Activated CD8-positive, alpha-beta memory T cell treated with anti-CD3 and anti-CD28 coated beads, Interleukin-2, amount 10 ng/mL, durations not matched to agents 7 days and 5 days (primary cell): ENCODE results near the gene ROR1. TPM values are rescaled to one million over a fixed set of nuclear protein-coding genes. Genes with fewer than 3 reads are reported as not detected.

ENCODE experiments used
- ATAC-seq: fragments of 150-1000 bp; cut with Tn5 transposase; one replicate; pipeline ENCODE4 v1.10.0; 2021; ENCODE audit warnings: moderate library complexity
- CTCF ChIA-PET: fragments of 350-600 bp; sonication (Branson Sonifier 250); formaldehyde crosslinking; loops from one replicate; lab custom pipeline; 2021; ENCODE audit warnings: antibody characterized with exemption; lab: Charles Lee
- DNase-seq: peaks from one replicate; pipeline ENCODE4 v3.0.0-alpha.2; 2020
- H3K27ac Mint-ChIP-seq: one replicate; pipeline ENCODE4 v1.8.0; 2021; ENCODE audit warnings: mild to moderate bottlenecking, mixed read lengths
- H3K27me3 Mint-ChIP-seq: one replicate; pipeline ENCODE4 v1.8.0; 2021; ENCODE audit warnings: mixed read lengths
- H3K36me3 Mint-ChIP-seq: one replicate; pipeline ENCODE4 v1.8.0; 2021; ENCODE audit warnings: mild to moderate bottlenecking, mixed read lengths
- H3K4me1 Mint-ChIP-seq: one replicate; pipeline ENCODE4 v1.8.0; 2021; ENCODE audit warnings: mixed read lengths
- H3K4me3 Mint-ChIP-seq: one replicate; pipeline ENCODE4 v1.8.0; 2021; ENCODE audit warnings: mild to moderate bottlenecking, moderate library complexity, mixed read lengths
- H3K9me3 Mint-ChIP-seq: one replicate; pipeline ENCODE4 v1.8.0; 2022; ENCODE audit warnings: low read depth, mixed read lengths
- total RNA-seq, 2 experiments: library from RNA; stranded (reverse); gene quantifications; one replicate each; pipeline ENCODE4 v1.2.3, GENCODE V29; 2021

ROR1 gene
- total RNA-seq, 2 experiments from 2014 or later = not detected

- CTCF ChIA-PET = no interaction called here
- Mint-ChIP-seq H3K4me1 (no peaks in the 10 kb centered on the region), H3K9me3 (no peaks in the 10 kb centered on the region), H3K4me3 (no peak overlapping the region), H3K27me3 (no peaks in the 10 kb centered on the region), H3K27ac (no peak overlapping the region), H3K36me3 (no peaks in the 10 kb centered on the region)
- no peak for DNase-seq
- no peak for ATAC-seq
These were observed 279.0 kb downstream of the ROR1 start for GRCh38 chr1:64052777-64053176.

GRCh38 chr1:64055310-64055709 is 281.5 kb downstream of the ROR1 start:
- ATAC-seq (no peak), DNase-seq (no peak)
- Mint-ChIP-seq H3K4me1 (no peaks in the 10 kb centered on the region), H3K9me3 (no peaks in the 10 kb centered on the region), H3K27ac (no peak overlapping the region), H3K4me3 (no peak overlapping the region), H3K36me3 (no peaks in the 10 kb centered on the region), H3K27me3 (no peaks in the 10 kb centered on the region)
- CTCF ChIA-PET = no interaction called here

GRCh38 chr1:64059556-64059955 is 285.7 kb downstream of the ROR1 start:
- H3K27ac Mint-ChIP-seq = no peak overlapping the region
- DNase-seq (no peak), ATAC-seq (no peak)
- H3K9me3 Mint-ChIP-seq = no peaks in the 10 kb centered on the region
- H3K36me3 Mint-ChIP-seq = no peaks in the 10 kb centered on the region
- CTCF ChIA-PET = no interaction called here
- H3K4me3 Mint-ChIP-seq = no peak overlapping the region
- H3K27me3 Mint-ChIP-seq = peaks cover 2% of the 10 kb centered on the region
- H3K4me1 Mint-ChIP-seq = no peaks in the 10 kb centered on the region

GRCh38 chr1:64060611-64061302 is 286.9 kb downstream of the ROR1 start:
- no peaks in the 10 kb centered on the region for H3K36me3 Mint-ChIP-seq
- no peak for DNase-seq
- H3K4me3 Mint-ChIP-seq = no peak overlapping the region
- ATAC-seq = no peak
- H3K27ac Mint-ChIP-seq = no peak overlapping the region
- CTCF ChIA-PET = no interaction called here
- no peaks in the 10 kb centered on the region for H3K4me1 Mint-ChIP-seq
- peaks cover 2% of the 10 kb centered on the region for H3K27me3 Mint-ChIP-seq
- no peaks in the 10 kb centered on the region for H3K9me3 Mint-ChIP-seq

- H3K36me3 Mint-ChIP-seq = no peaks in the 10 kb centered on the region
- CTCF ChIA-PET = no interaction called here
- no peak overlapping the region for H3K4me3 Mint-ChIP-seq
- H3K4me1 Mint-ChIP-seq = no peaks in the 10 kb centered on the region
- peaks cover 2% of the 10 kb centered on the region for H3K27me3 Mint-ChIP-seq
- DNase-seq (no peak), ATAC-seq (no peak)
- no peaks in the 10 kb centered on the region for H3K9me3 Mint-ChIP-seq
- H3K27ac Mint-ChIP-seq = no peak overlapping the region
These were observed 287.8 kb downstream of the ROR1 start for GRCh38 chr1:64061430-64062104.

GRCh38 chr1:64062529-64062928 is 288.7 kb downstream of the ROR1 start:
- CTCF ChIA-PET = no interaction called here
- ATAC-seq (no peak), DNase-seq (no peak)
- peaks cover 2% of the 10 kb centered on the region for H3K27me3 Mint-ChIP-seq
- H3K9me3 Mint-ChIP-seq = no peaks in the 10 kb centered on the region
- H3K4me3 Mint-ChIP-seq = no peak overlapping the region
- H3K4me1 Mint-ChIP-seq = no peaks in the 10 kb centered on the region
- no peaks in the 10 kb centered on the region for H3K36me3 Mint-ChIP-seq
- H3K27ac Mint-ChIP-seq = no peak overlapping the region

- no peaks in the 10 kb centered on the region for H3K4me1 Mint-ChIP-seq
- H3K9me3 Mint-ChIP-seq = no peaks in the 10 kb centered on the region
- ATAC-seq = no peak
- H3K27me3 Mint-ChIP-seq = peaks cover 2% of the 10 kb centered on the region
- no peak for DNase-seq
- H3K36me3 Mint-ChIP-seq = no peaks in the 10 kb centered on the region
- H3K27ac Mint-ChIP-seq = no peak overlapping the region
- CTCF ChIA-PET = no interaction called here
- H3K4me3 Mint-ChIP-seq = no peak overlapping the region
These were observed 289.2 kb downstream of the ROR1 start for GRCh38 chr1:64062941-64063581.

GRCh38 chr1:64065571-64065970 is 291.8 kb downstream of the ROR1 start:
- no peaks in the 10 kb centered on the region for H3K9me3 Mint-ChIP-seq
- no peak for DNase-seq
- no peaks in the 10 kb centered on the region for H3K36me3 Mint-ChIP-seq
- peaks cover 6% of the 10 kb centered on the region for H3K27me3 Mint-ChIP-seq
- no peak overlapping the region for H3K4me3 Mint-ChIP-seq
- H3K4me1 Mint-ChIP-seq = no peaks in the 10 kb centered on the region
- CTCF ChIA-PET = no interaction called here
- no peak overlapping the region for H3K27ac Mint-ChIP-seq
- ATAC-seq = no peak

- H3K27me3 Mint-ChIP-seq = peaks cover 4% of the 10 kb centered on the region
- H3K27ac Mint-ChIP-seq = no peak overlapping the region
- no peak for ATAC-seq
- CTCF ChIA-PET = no interaction called here
- no peaks in the 10 kb centered on the region for H3K4me1 Mint-ChIP-seq
- H3K4me3 Mint-ChIP-seq = no peak overlapping the region
- H3K9me3 Mint-ChIP-seq = no peaks in the 10 kb centered on the region
- H3K36me3 Mint-ChIP-seq = no peaks in the 10 kb centered on the region
- DNase-seq = no peak
These were observed 298.4 kb downstream of the ROR1 start for GRCh38 chr1:64072089-64072793.

GRCh38 chr1:64073705-64074104 is 299.9 kb downstream of the ROR1 start:
- Mint-ChIP-seq H3K4me1 (no peaks in the 10 kb centered on the region), H3K4me3 (no peak overlapping the region), H3K9me3 (no peaks in the 10 kb centered on the region), H3K36me3 (no peaks in the 10 kb centered on the region), H3K27me3 (peaks cover 4% of the 10 kb centered on the region), H3K27ac (no peak overlapping the region)
- ATAC-seq (no peak), DNase-seq (no peak)
- CTCF ChIA-PET = no interaction called here

GRCh38 chr1:64074767-64075166 is 300.9 kb downstream of the ROR1 start:
- no peaks in the 10 kb centered on the region for H3K4me1 Mint-ChIP-seq
- H3K27me3 Mint-ChIP-seq = no peaks in the 10 kb centered on the region
- no peak for ATAC-seq
- no peak overlapping the region for H3K27ac Mint-ChIP-seq
- no peak overlapping the region for H3K4me3 Mint-ChIP-seq
- CTCF ChIA-PET = no interaction called here
- no peaks in the 10 kb centered on the region for H3K36me3 Mint-ChIP-seq
- no peak for DNase-seq
- no peaks in the 10 kb centered on the region for H3K9me3 Mint-ChIP-seq

GRCh38 chr1:64077281-64077940 is 303.6 kb downstream of the ROR1 start:
- Mint-ChIP-seq H3K36me3 (no peaks in the 10 kb centered on the region), H3K27me3 (no peaks in the 10 kb centered on the region), H3K27ac (no peak overlapping the region), H3K4me3 (no peak overlapping the region), H3K4me1 (no peaks in the 10 kb centered on the region), H3K9me3 (no peaks in the 10 kb centered on the region)
- DNase-seq (no peak), ATAC-seq (no peak)
- CTCF ChIA-PET = interaction anchor here (1.6 kb wide), 1 partner anchor 60 kb away, joined by 3 read pairs; no protein-coding TSS in a partner anchor

- H3K27ac Mint-ChIP-seq = no peak overlapping the region
- DNase-seq (no peak), ATAC-seq (no peak)
- H3K4me1 Mint-ChIP-seq = no peaks in the 10 kb centered on the region
- no peaks in the 10 kb centered on the region for H3K27me3 Mint-ChIP-seq
- no peaks in the 10 kb centered on the region for H3K36me3 Mint-ChIP-seq
- no peaks in the 10 kb centered on the region for H3K9me3 Mint-ChIP-seq
- no peak overlapping the region for H3K4me3 Mint-ChIP-seq
- CTCF ChIA-PET = no interaction called here
These were observed 307.2 kb downstream of the ROR1 start for GRCh38 chr1:64080941-64081562.
